OCI-LY7 (cell line): Measurements from ENCODE around the gene NCBP2. TPM values are rescaled to one million over a fixed set of nuclear protein-coding genes. Genes with fewer than 3 reads are reported as not detected.

Experiments used
- BruUV-seq: library from RNA; stranded (reverse); fragments of 400-500 nt; replicated peaks from 2 replicates; lab custom pipeline; 2021; lab: Mats Ljungman, UMichigan
- CTCF ChIA-PET: fragments of 300-600 bp; sonication (Branson Sonifier 250); formaldehyde crosslinking; loops from one replicate; lab custom pipeline; 2022; ENCODE audit warnings: antibody characterized with exemption; ENCODE audit not compliant: unreplicated experiment; lab: Charles Lee
- POLR2A ChIA-PET: fragments of 300-600 bp; sonication (Branson Sonifier 250); formaldehyde crosslinking; loops from one replicate; lab custom pipeline; 2022; ENCODE audit warnings: antibody characterized with exemption; lab: Charles Lee
- DNase-seq: peaks from one replicate; pipeline ENCODE4 v3.0.0-alpha.2; 2015; ENCODE audit warnings: low spot score
- H2AFZ ChIP-seq: fragments of 200-600 bp; sonication (generic), shearing (Covaris generic); 2 replicates; pipeline ENCODE4 v1.6.1; 2014; ENCODE audit warnings: mild to moderate bottlenecking, antibody characterized with exemption, low read length, moderate library complexity
- H3K27ac ChIP-seq: fragments of 200-600 bp; sonication (generic); 2 replicates; pipeline ENCODE4 v1.5.1; 2014; ENCODE audit warnings: mixed run types, low read depth, mild to moderate bottlenecking, moderate library complexity, low read length, inconsistent platforms; ENCODE audit not compliant: poor library complexity, severe bottlenecking
- H3K36me3 ChIP-seq: fragments of 200-600 bp; sonication (generic); 2 replicates; pipeline ENCODE4 v1.6.1; 2014; ENCODE audit warnings: mild to moderate bottlenecking, antibody characterized with exemption, low read length, moderate library complexity, mixed read lengths; ENCODE audit not compliant: insufficient read depth
- H3K4me1 ChIP-seq: fragments of 200-600 bp; sonication (generic); 2 replicates; pipeline ENCODE4 v1.5.1; 2014; ENCODE audit warnings: mild to moderate bottlenecking, low read length; ENCODE audit not compliant: insufficient read depth, poor library complexity, severe bottlenecking
- H3K4me2 ChIP-seq: fragments of 200-600 bp; sonication (generic); 2 replicates; pipeline ENCODE4 v1.6.1; 2014; ENCODE audit warnings: mild to moderate bottlenecking, low read length
- H3K4me3 ChIP-seq: fragments of 200-600 bp; sonication (generic); 2 replicates; pipeline ENCODE4 v1.5.1; 2014; ENCODE audit warnings: mild to moderate bottlenecking, low read depth, low read length; ENCODE audit not compliant: poor library complexity, severe bottlenecking
- H3K79me2 ChIP-seq: fragments of 200-600 bp; sonication (generic); 2 replicates; pipeline ENCODE4 v1.6.1; 2016; ENCODE audit warnings: low read depth, mild to moderate bottlenecking, low read length, moderate library complexity, mixed read lengths; ENCODE audit not compliant: insufficient read depth
- H3K9me2 ChIP-seq: fragments of 200-600 bp; sonication (generic); 2 replicates; pipeline ENCODE4 v1.6.1; 2016; ENCODE audit warnings: mild to moderate bottlenecking, low read length, mixed read lengths; ENCODE audit not compliant: insufficient read depth
- H3K9me3 ChIP-seq: fragments of 200-600 bp; sonication (generic); 2 replicates; pipeline ENCODE4 v1.6.1; 2014; ENCODE audit warnings: mild to moderate bottlenecking, mixed run types, low read length, mixed read lengths
- H4K20me1 ChIP-seq: fragments of 200-600 bp; sonication (generic); 2 replicates; pipeline ENCODE4 v1.6.1; 2014; ENCODE audit warnings: mild to moderate bottlenecking, antibody characterized with exemption, low read length, moderate library complexity, mixed read lengths; ENCODE audit not compliant: insufficient read depth
- CTCF ChIP-seq: fragments of 200-600 bp; sonication (generic); conservative IDR thresholded peaks from 2 replicates; pipeline ENCODE4 v1.5.1; 2014; ENCODE audit warnings: mild to moderate bottlenecking, antibody characterized with exemption, low read length, moderate library complexity, mixed read lengths
- EZH2phosphoT487 ChIP-seq: fragments of 200-600 bp; sonication (generic); IDR thresholded peaks from 2 replicates; pipeline ENCODE4 v1.6.1; 2018; ENCODE audit warnings: low read depth, borderline replicate concordance, mild to moderate bottlenecking, mixed run types, antibody characterized with exemption, low read length, moderate library complexity, mixed read lengths
- intact Hi-C: fragments of 100-400 bp; cut with micrococcal nuclease; formaldehyde crosslinking; loops from one replicate; pipeline ENCODE4 v1.10.0; 2022; ENCODE audit not compliant: unreplicated experiment
- total RNA-seq, 2 experiments: library from RNA; depleted of rRNA in 1 of 2; stranded (reverse); fragments of >200 nt in 1 of 2; shearing (Covaris generic) in 1 of 2; gene quantifications; 2 replicates each; pipeline ENCODE4 v1.2.3, GENCODE V29; 2014 to 2022

NCBP2 gene
- total RNA-seq, 2 experiments from 2014 or later = 46.4 to 73.6 TPM

GRCh38 chr3:196894557-196895295 is 47.6 kb downstream of the NCBP2 start:
- BruUV-seq = no TSS peak
- CTCF ChIA-PET = no interaction called here
- no peak overlapping the region for H3K27ac ChIP-seq
- TF ChIP-seq CTCF = no peak
- TF ChIP-seq EZH2phosphoT487 = no peak
- no peaks in the 10 kb centered on the region for H3K9me3 ChIP-seq
- intact Hi-C loops = no loop called here
- no peak overlapping the region for H3K4me3 ChIP-seq
- no peak overlapping the region for H3K4me2 ChIP-seq
- no peak for DNase-seq
- peaks cover 63% of the 10 kb centered on the region for H3K79me2 ChIP-seq
- peaks cover 27% of the 10 kb centered on the region for H3K36me3 ChIP-seq
- no peaks in the 10 kb centered on the region for H3K4me1 ChIP-seq
- H3K9me2 ChIP-seq = no peaks in the 10 kb centered on the region
- POLR2A ChIA-PET = no interaction called here
- no peaks in the 10 kb centered on the region; the same call in 1 of the 2 replicates for H4K20me1 ChIP-seq
- no peak overlapping the region for H2AFZ ChIP-seq

GRCh38 chr3:196889844-196890708 is 52.3 kb downstream of the NCBP2 start:
- Histone ChIP-seq H3K27ac (no peak overlapping the region), H3K79me2 (peaks cover 53% of the 10 kb centered on the region; the same call in 1 of the 2 replicates), H3K9me3 (no peaks in the 10 kb centered on the region), H4K20me1 (peaks cover 2% of the 10 kb centered on the region), H3K4me2 (no peak overlapping the region), H3K36me3 (peaks cover 57% of the 10 kb centered on the region), H3K4me3 (no peak overlapping the region), H3K9me2 (no peaks in the 10 kb centered on the region), H3K4me1 (no peaks in the 10 kb centered on the region), H2AFZ (no peak overlapping the region)
- no peak for DNase-seq
- no TSS peak for BruUV-seq
- TF ChIP-seq EZH2phosphoT487 = no peak
- no peak for TF ChIP-seq CTCF
- intact Hi-C loops = no loop called here
- POLR2A ChIA-PET = no interaction called here
- CTCF ChIA-PET = no interaction called here
